WTC11 (cell line): ENCODE results near the gene XPOT.

Experiments used
- CTCF ChIP-seq: fragments of 200-600 bp; IDR thresholded peaks from 2 replicates; pipeline ENCODE4 v1.8.0; 2022; ENCODE audit warnings: antibody characterized with exemption
- FOXP4 ChIP-seq: sonication (generic); formaldehyde crosslinking; IDR thresholded peaks from 2 replicates; pipeline ENCODE4 v1.8.0; 2022; ENCODE audit warnings: mild to moderate bottlenecking, missing genetic modification reagents
- HMGXB4 ChIP-seq: sonication (generic); formaldehyde crosslinking; IDR thresholded peaks from 2 replicates; pipeline ENCODE4 v1.8.1; 2023; ENCODE audit warnings: mild to moderate bottlenecking, moderate library complexity, missing genetic modification reagents
- NR2C2 ChIP-seq: sonication (generic); formaldehyde crosslinking; IDR thresholded peaks from 2 replicates; pipeline ENCODE4 v1.8.0; 2022; ENCODE audit warnings: mild to moderate bottlenecking, missing genetic modification reagents
- USF1 ChIP-seq: sonication (generic); formaldehyde crosslinking; IDR thresholded peaks from 2 replicates; pipeline ENCODE4 v1.8.0; 2022; ENCODE audit warnings: mild to moderate bottlenecking, missing genetic modification reagents
- ZNF219 ChIP-seq: sonication (generic); formaldehyde crosslinking; IDR thresholded peaks from 2 replicates; pipeline ENCODE4 v1.8.0; 2023; ENCODE audit warnings: missing genetic modification reagents, mild to moderate bottlenecking, borderline replicate concordance
- ZNF281 ChIP-seq: sonication (generic); formaldehyde crosslinking; IDR thresholded peaks from 2 replicates; pipeline ENCODE4 v1.8.0; 2023; ENCODE audit warnings: mild to moderate bottlenecking, missing genetic modification reagents
- ZNF423 ChIP-seq: fragments of 250-450 bp; sonication (Bioruptor Pico); IDR thresholded peaks from 2 replicates; pipeline ENCODE4 v2.1.2; 2022; ENCODE audit warnings: mild to moderate bottlenecking, moderate library complexity

GRCh38 chr12:64491718-64492117 lies 87.5 kb downstream of the XPOT start:
- TF ChIP-seq CTCF (no peak), ZNF219 (CRISPR knock-in tag) (no peak), ZNF423 (CRISPR knock-in tag) (no peak), ZNF281 (CRISPR knock-in tag) (no peak), HMGXB4 (CRISPR knock-in tag) (no peak), FOXP4 (CRISPR knock-in tag) (no peak), NR2C2 (CRISPR knock-in tag) (no peak), USF1 (no peak)
